K562 (cell line): ENCODE measurements around the gene ZNF615. TPM values are rescaled to one million over a fixed set of nuclear protein-coding genes. Genes with fewer than 3 reads are reported as not detected.

Source experiments
- CBX1 ChIP-seq: sonication (generic); IDR thresholded peaks from 2 replicates; pipeline ENCODE4 v1.6.1; 2016; ENCODE audit warnings: antibody characterized with exemption, low read depth, mild to moderate bottlenecking
- CBX3 ChIP-seq, 2 experiments: IDR thresholded peaks; 1 replicate in 1 of 2; 2 replicates in 1 of 2; pipeline ENCODE4 v1.6.1; 2012; ENCODE audit warnings: inconsistent platforms in 2 of 2, low read length in 2 of 2, borderline replicate concordance in 1 of 2, control low read depth in 1 of 2
- CBX5 ChIP-seq: IDR thresholded peaks from 2 replicates; pipeline ENCODE4 v1.6.1; 2014; ENCODE audit warnings: low read depth, borderline replicate concordance
- CXXC5 ChIP-seq: fragments of 250-450 bp; sonication (Bioruptor Pico); IDR thresholded peaks from 2 replicates; pipeline ENCODE4 v1.8.0; 2022; ENCODE audit warnings: inconsistent platforms, mild to moderate bottlenecking, moderate library complexity
- GATAD2A ChIP-seq: fragments of 450-650 bp; IDR thresholded peaks from 2 replicates; pipeline ENCODE4 v1.6.1; 2017
- KDM2B ChIP-seq: fragments of 250-450 bp; sonication (Bioruptor Pico); IDR thresholded peaks from 2 replicates; pipeline ENCODE4 v1.8.0; 2021; ENCODE audit warnings: mild to moderate bottlenecking, moderate library complexity
- MAFG ChIP-seq: fragments of 450-650 bp; conservative IDR thresholded peaks from 2 replicates; pipeline ENCODE4 v1.6.1; 2016; ENCODE audit warnings: missing genetic modification characterization, missing compliant biosample characterization
- MYNN ChIP-seq, 2 experiments: sonication (generic); formaldehyde crosslinking in 1 of 2; IDR thresholded peaks; 2 replicates each; pipeline versions ENCODE4 v1.5.0 to v1.6.1; 2016 to 2020; ENCODE audit warnings: antibody characterized with exemption in 1 of 2, missing genetic modification reagents in 1 of 2
- RBM34 ChIP-seq: fragments of 200-400 bp; formaldehyde crosslinking; IDR thresholded peaks from 2 replicates; pipeline ENCODE4 v1.6.1; 2018; ENCODE audit warnings: low read length, borderline replicate concordance; ENCODE audit not compliant: insufficient read depth
- TRIM28 ChIP-seq: fragments of 450-650 bp; IDR thresholded peaks from 2 replicates; pipeline ENCODE4 v1.6.1; 2017
- polyA plus RNA-seq, 8 experiments: library from polyadenylated mRNA; depleted of rRNA in 4 of 8; stranded (reverse) in 5 of 8; unstranded in 3 of 8; fragments of >200 nt; fragmentation: Nextera tagmentation in 2 of 8; fragmentation: Illumina TruSeq in 1 of 8; extraction: Ambion mirVana in 2 of 8; extraction: Trizol in 1 of 8; gene quantifications; 2 replicates each; pipeline versions ENCODE4 v1.2.1 to v1.2.3, GENCODE V29; 2011 to 2014; ENCODE audit warnings: inconsistent platforms in 1 of 8, missing spikeins in 1 of 8
- total RNA-seq, 7 experiments: library from RNA; depleted of rRNA in 6 of 7; stranded (reverse); fragments of >200 nt in 6 of 7; fragmentation: Illumina TruSeq in 2 of 7; extraction: Trizol in 2 of 7; gene quantifications; 2 replicates each; pipeline versions ENCODE4 v1.2.1 to v1.2.3, GENCODE V29; 2011 to 2021; ENCODE audit warnings: low replicate concordance in 1 of 7
- TF ChIP-seq, protein P1 (sequence below): IDR thresholded peaks from 2 replicates; pipeline ENCODE4 v1.6.1; 2014; ENCODE audit warnings: antibody characterized with exemption
- TF ChIP-seq, protein P2 (sequence below): fragments of 450-650 bp; IDR thresholded peaks from 2 replicates; pipeline ENCODE4 v1.6.1; 2016

The ZNF615 gene
- total and polyA plus RNA-seq, 9 of the 15 experiments (the other 6 are each of a cell fraction or from before 2014, with no cell fraction given) = 1.2 to 4.4 (median 2.7) TPM

- TF ChIP-seq CBX5 = peak; percentile 71; the same call in 1 of the 2 replicates
- TF ChIP-seq CXXC5 (CRISPR knock-in tag) = no peak
- no peak for TF ChIP-seq MYNN (IDR thresholded peaks at IDR 0.05)
- TF ChIP-seq MYNN (CRISPR knock-in tag; IDR thresholded peaks at IDR 0.05) = no peak
- no peak for TF ChIP-seq RBM34
- TF ChIP-seq, protein P1, sequence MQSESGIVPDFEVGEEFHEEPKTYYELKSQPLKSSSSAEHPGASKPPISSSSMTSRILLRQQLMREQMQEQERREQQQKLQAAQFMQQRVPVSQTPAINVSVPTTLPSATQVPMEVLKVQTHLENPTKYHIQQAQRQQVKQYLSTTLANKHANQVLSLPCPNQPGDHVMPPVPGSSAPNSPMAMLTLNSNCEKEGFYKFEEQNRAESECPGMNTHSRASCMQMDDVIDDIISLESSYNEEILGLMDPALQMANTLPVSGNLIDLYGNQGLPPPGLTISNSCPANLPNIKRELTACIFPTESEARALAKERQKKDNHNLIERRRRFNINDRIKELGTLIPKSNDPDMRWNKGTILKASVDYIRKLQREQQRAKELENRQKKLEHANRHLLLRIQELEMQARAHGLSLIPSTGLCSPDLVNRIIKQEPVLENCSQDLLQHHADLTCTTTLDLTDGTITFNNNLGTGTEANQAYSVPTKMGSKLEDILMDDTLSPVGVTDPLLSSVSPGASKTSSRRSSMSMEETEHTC = no peak
- no peak for TF ChIP-seq MAFG
- TF ChIP-seq GATAD2A = no peak
- TF ChIP-seq TRIM28 = peak; percentile 83
- peak in 1 of 2 experiments; percentile 56; a peak in 1 of 3 replicates for TF ChIP-seq CBX3 (IDR thresholded peaks at IDR 0.05; ENCODE audit: borderline replicate concordance in 1 of 2, low read length in 2 of 2)
- TF ChIP-seq, protein P2, sequence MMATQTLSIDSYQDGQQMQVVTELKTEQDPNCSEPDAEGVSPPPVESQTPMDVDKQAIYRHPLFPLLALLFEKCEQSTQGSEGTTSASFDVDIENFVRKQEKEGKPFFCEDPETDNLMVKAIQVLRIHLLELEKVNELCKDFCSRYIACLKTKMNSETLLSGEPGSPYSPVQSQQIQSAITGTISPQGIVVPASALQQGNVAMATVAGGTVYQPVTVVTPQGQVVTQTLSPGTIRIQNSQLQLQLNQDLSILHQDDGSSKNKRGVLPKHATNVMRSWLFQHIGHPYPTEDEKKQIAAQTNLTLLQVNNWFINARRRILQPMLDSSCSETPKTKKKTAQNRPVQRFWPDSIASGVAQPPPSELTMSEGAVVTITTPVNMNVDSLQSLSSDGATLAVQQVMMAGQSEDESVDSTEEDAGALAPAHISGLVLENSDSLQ = no peak
- no peak for TF ChIP-seq KDM2B (CRISPR knock-in tag)
- TF ChIP-seq CBX1 = peak; percentile 81
These were observed 36.4 kb downstream of the ZNF615 start (continued) for GRCh38 chr19:51971624-51972023.
